OCI-LY1 (cell line): ENCODE results near the gene CNNM1.
A peak's percentile ranks its signal among the peaks of the same experiment; 100 is the strongest.

Source experiments
- H2AFZ ChIP-seq: fragments of 200-600 bp; sonication (generic), shearing (Covaris generic); 2 replicates; pipeline ENCODE4 v1.6.0; 2014; ENCODE audit warnings: antibody characterized with exemption, mild to moderate bottlenecking, low read length
- H3F3A ChIP-seq: fragments of 200-600 bp; sonication (generic), shearing (Covaris generic); 2 replicates; pipeline ENCODE4 v1.6.0; 2014; ENCODE audit warnings: mild to moderate bottlenecking, antibody characterized with exemption, low read length, moderate library complexity; ENCODE audit not compliant: insufficient read depth
- H3K27ac ChIP-seq: fragments of 200-600 bp; sonication (generic); 2 replicates; pipeline ENCODE4 v1.5.1; 2014; ENCODE audit warnings: low read length, mixed run types, mild to moderate bottlenecking, low read depth; ENCODE audit not compliant: poor library complexity, severe bottlenecking
- H3K27me3 ChIP-seq: fragments of 200-600 bp; sonication (generic); 2 replicates; pipeline ENCODE4 v1.6.0; 2014; ENCODE audit warnings: antibody characterized with exemption, mild to moderate bottlenecking, low read length, moderate library complexity; ENCODE audit not compliant: insufficient read depth
- H3K36me3 ChIP-seq: fragments of 200-600 bp; sonication (generic); 2 replicates; pipeline ENCODE4 v1.6.1; 2014; ENCODE audit warnings: mild to moderate bottlenecking, antibody characterized with exemption, low read length, moderate library complexity, mixed read lengths; ENCODE audit not compliant: insufficient read depth
- H3K4me1 ChIP-seq: fragments of 200-600 bp; sonication (generic); 2 replicates; pipeline ENCODE4 v1.5.1; 2014; ENCODE audit warnings: mild to moderate bottlenecking, low read length, moderate library complexity; ENCODE audit not compliant: insufficient read depth, severe bottlenecking
- H3K4me2 ChIP-seq: fragments of 200-600 bp; sonication (generic), shearing (Covaris generic); 2 replicates; pipeline ENCODE4 v1.6.1; 2014; ENCODE audit warnings: low read length
- H3K4me3 ChIP-seq: fragments of 200-600 bp; sonication (generic); 2 replicates; pipeline ENCODE4 v1.5.1; 2014; ENCODE audit warnings: low read length, low read depth, mild to moderate bottlenecking, mixed read lengths; ENCODE audit not compliant: poor library complexity, severe bottlenecking
- H3K79me2 ChIP-seq: fragments of 200-600 bp; shearing (Covaris generic); 2 replicates; pipeline ENCODE4 v1.6.1; 2016; ENCODE audit warnings: mixed run types, low read length, mixed read lengths; ENCODE audit not compliant: insufficient read depth
- H3K9ac ChIP-seq: fragments of 200-600 bp; sonication (generic), shearing (Covaris generic); 2 replicates; pipeline ENCODE4 v1.6.1; 2014; ENCODE audit warnings: mild to moderate bottlenecking, low read length, mixed read lengths
- H3K9me2 ChIP-seq: fragments of 200-600 bp; sonication (generic), shearing (Covaris generic); 2 replicates; pipeline ENCODE4 v1.6.1; 2014; ENCODE audit warnings: low read depth, mild to moderate bottlenecking, low read length, mixed read lengths
- H3K9me3 ChIP-seq: fragments of 200-600 bp; shearing (Covaris generic); 2 replicates; pipeline ENCODE4 v1.6.1; 2014; ENCODE audit warnings: low read length, mixed read lengths
- H4K20me1 ChIP-seq: fragments of 200-600 bp; sonication (generic), shearing (Covaris generic); 2 replicates; pipeline ENCODE4 v1.6.0; 2016; ENCODE audit warnings: mild to moderate bottlenecking, low read length; ENCODE audit not compliant: insufficient read depth
- CTCF ChIP-seq: fragments of 200-600 bp; sonication (generic), shearing (Covaris generic); IDR thresholded peaks from 2 replicates; pipeline ENCODE4 v1.5.1; 2017; ENCODE audit warnings: mild to moderate bottlenecking, antibody characterized with exemption, low read length, moderate library complexity, mixed read lengths
- EZH2 ChIP-seq: fragments of 200-600 bp; sonication (generic), shearing (Covaris generic); IDR thresholded peaks from 2 replicates; pipeline ENCODE4 v1.8.0; 2017; ENCODE audit warnings: borderline replicate concordance, mixed run types, mild to moderate bottlenecking, antibody characterized with exemption, low read length, moderate library complexity, mixed read lengths

Gene CNNM1

GRCh38 chr10:99430116-99430450, 100.9 kb downstream of the CNNM1 start:
- TF ChIP-seq CTCF (no peak), EZH2 (no peak)
- Histone ChIP-seq H2AFZ (no peak overlapping the region), H3K9me2 (no peaks in the 10 kb centered on the region), H3K4me1 (peaks cover 14% of the 10 kb centered on the region), H4K20me1 (no peaks in the 10 kb centered on the region), H3K79me2 (peaks cover 5% of the 10 kb centered on the region; the same call in 1 of the 2 replicates), H3F3A (no peaks in the 10 kb centered on the region), H3K4me3 (peak overlapping the region; percentile 91), H3K27me3 (no peaks in the 10 kb centered on the region), H3K9ac (peak overlapping the region; percentile 81), H3K9me3 (no peaks in the 10 kb centered on the region), H3K36me3 (0 out of 2 replicates have a peak, but pooled peaks cover 5% of the 10 kb centered on the region), H3K27ac (no peak overlapping the region), H3K4me2 (peak overlapping the region; percentile 76)

GRCh38 chr10:99430451-99431189, 101.5 kb downstream of the CNNM1 start, which contains the start of gene GOT1:
TSS of gene GOT1 (minus strand) at chr10:99430624. CDS start at chr10:99430565, 59 bp downstream.
- Histone ChIP-seq H3K9me2 (no peaks in the 10 kb centered on the region), H3K4me3 (peak within 1 kb of the TSS; percentile 91), H4K20me1 (no peaks in the 10 kb centered on the region), H3K4me2 (peak within 1 kb of the TSS; percentile 96), H3K9me3 (no peaks in the 10 kb centered on the region), H3K36me3 (0 out of 2 replicates have a peak, but pooled peaks cover under 1% of the 10 kb centered on the region), H3F3A (no peaks in the 10 kb centered on the region), H3K4me1 (peaks cover 14% of the 10 kb centered on the region), H3K27me3 (no peaks in the 10 kb centered on the region), H3K79me2 (peaks cover 5% of the 10 kb centered on the region; the same call in 1 of the 2 replicates), H2AFZ (no peak within 1 kb of the TSS), H3K27ac (peak within 1 kb of the TSS; percentile 43), H3K9ac (peak within 1 kb of the TSS; percentile 83)
- TF ChIP-seq EZH2, result no peak
- TF ChIP-seq CTCF, result no peak

DNA sequence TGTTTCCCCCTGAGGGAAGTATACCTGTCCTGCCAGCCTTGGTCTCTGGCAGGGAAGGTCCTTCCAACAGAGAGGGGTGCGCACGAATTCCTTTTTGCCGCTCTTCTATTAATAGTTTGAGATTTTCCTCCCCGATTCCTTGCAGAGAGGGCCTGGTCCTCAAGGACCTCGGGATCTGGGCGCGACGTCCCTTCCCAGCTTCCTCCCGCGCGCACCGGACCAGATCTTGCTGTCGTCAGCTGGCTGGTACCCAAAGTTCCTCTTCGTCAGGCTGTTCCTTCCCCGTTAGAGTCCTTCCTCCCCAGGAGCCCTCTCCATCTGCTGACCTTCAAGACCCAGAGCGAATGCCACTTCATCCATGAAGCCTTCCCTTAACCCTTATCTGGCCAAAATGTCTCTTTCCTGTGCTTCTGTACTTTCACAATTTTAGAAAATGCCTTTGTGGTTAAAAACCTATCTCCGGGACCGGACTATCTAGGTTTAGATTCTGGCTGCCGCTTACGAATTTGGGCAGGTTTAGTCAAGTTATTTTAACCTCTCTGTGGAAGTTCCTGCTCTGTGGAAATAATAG, 102.1 kb downstream of the CNNM1 start:
- no peaks in the 10 kb centered on the region for H3F3A ChIP-seq
- H3K4me3 ChIP-seq, result peak overlapping the region; percentile 91
- no peaks in the 10 kb centered on the region for H3K27me3 ChIP-seq
- H3K4me1 ChIP-seq, result peaks cover 14% of the 10 kb centered on the region
- peak overlapping the region; percentile 96 for H3K4me2 ChIP-seq
- H3K79me2 ChIP-seq, result peaks cover 5% of the 10 kb centered on the region; the same call in 1 of the 2 replicates
- H3K9me2 ChIP-seq, result no peaks in the 10 kb centered on the region
- peak overlapping the region; percentile 43 for H3K27ac ChIP-seq
- H2AFZ ChIP-seq, result no peak overlapping the region
- TF ChIP-seq CTCF (no peak), EZH2 (no peak)
- no peaks in the 10 kb centered on the region for H4K20me1 ChIP-seq
- no peaks in the 10 kb centered on the region for H3K9me3 ChIP-seq
- no peaks in the 10 kb centered on the region for H3K36me3 ChIP-seq
- peak overlapping the region; percentile 83 for H3K9ac ChIP-seq
